ENCODE measurements around the gene ZNF414. TPM values are rescaled to one million over a fixed set of nuclear protein-coding genes. Genes with fewer than 3 reads are reported as not detected.

The ZNF414 gene
- total and polyA plus RNA-seq, 9 of the 15 experiments (the other 6 are each of a cell fraction or from before 2014, with no cell fraction given), result 0.03 to 27.2 (median 2.2) TPM; not detected in 2

DNA sequence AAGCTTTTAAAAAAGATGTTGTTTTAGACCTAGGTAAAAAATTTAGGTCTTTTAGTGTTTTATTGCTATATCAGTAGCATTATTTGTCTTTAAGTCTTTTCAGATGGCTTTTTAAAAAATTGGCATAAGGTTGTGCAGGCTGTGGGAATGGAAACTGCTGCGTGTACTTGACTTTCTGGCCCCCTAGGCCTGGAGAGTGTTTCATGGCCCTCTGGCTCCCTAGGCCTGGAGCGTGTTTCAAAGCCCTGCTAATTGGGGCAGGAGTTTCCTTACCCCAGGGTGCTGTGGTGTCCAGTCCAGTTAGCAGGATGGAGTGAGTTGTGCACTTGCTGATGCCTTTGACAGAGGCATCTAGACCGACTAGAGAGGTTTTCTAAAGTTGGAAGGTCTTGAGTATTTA lies 35.4 kb downstream of the ZNF414 start (continued):
- TF ChIP-seq, protein P1, sequence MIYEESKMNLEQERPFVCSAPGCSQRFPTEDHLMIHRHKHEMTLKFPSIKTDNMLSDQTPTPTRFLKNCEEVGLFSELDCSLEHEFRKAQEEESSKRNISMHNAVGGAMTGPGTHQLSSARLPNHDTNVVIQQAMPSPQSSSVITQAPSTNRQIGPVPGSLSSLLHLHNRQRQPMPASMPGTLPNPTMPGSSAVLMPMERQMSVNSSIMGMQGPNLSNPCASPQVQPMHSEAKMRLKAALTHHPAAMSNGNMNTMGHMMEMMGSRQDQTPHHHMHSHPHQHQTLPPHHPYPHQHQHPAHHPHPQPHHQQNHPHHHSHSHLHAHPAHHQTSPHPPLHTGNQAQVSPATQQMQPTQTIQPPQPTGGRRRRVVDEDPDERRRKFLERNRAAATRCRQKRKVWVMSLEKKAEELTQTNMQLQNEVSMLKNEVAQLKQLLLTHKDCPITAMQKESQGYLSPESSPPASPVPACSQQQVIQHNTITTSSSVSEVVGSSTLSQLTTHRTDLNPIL (CRISPR knock-in tag; IDR thresholded peaks at IDR 0.05), result no peak
- TF ChIP-seq, protein P2, sequence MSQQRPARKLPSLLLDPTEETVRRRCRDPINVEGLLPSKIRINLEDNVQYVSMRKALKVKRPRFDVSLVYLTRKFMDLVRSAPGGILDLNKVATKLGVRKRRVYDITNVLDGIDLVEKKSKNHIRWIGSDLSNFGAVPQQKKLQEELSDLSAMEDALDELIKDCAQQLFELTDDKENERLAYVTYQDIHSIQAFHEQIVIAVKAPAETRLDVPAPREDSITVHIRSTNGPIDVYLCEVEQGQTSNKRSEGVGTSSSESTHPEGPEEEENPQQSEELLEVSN (IDR thresholded peaks at IDR 0.05; ENCODE audit: borderline replicate concordance in 1 of 2, extremely low read depth in 1 of 2, insufficient read depth in 1 of 2, insufficient read length in 1 of 2, low read depth in 1 of 2, low read length in 1 of 2, poor library complexity in 1 of 2, severe bottlenecking in 1 of 2), result no peak
- TF ChIP-seq ZNF253 (CRISPR knock-in tag; conservative IDR thresholded peaks at IDR 0.05) (no peak), TARDBP (IDR thresholded peaks at IDR 0.05) (no peak)

DNA sequence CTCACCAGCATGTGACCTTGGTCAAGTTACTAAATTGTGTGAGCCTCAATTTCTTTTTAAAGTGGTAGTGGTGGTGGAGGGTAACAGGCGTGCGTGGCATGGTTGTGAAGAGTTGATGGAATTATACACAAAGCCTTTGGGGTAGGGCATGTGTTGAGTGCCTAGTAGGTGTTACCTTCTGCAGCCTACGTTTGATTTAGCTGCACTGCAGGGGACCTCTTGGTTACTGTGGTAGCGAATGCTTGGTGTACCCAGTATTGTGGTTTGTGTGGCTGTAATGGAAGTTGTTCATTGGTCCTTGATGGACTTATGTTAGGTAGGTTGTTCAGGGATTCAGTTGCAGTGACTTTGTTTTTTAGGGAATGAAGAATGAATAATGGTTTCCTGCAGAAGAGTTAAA lies 36.1 kb downstream of the ZNF414 start:
- FAIRE-seq (no peak), DNase-seq (ENCODE audit: extremely low read depth in 1 of 4, low spot score in 3 of 4) (no peak), ATAC-seq (no peak)
- WGBS (ENCODE audit: insufficient coverage, low coverage, missing lambda C conversion rate), result 90% methylated on average over 4 of the region's 4 CpGs
- in situ Hi-C loops (cut with MboI) (no loop called here), intact Hi-C loops (cut with micrococcal nuclease) (no loop called here)
- POLR2A ChIA-PET, result interaction anchor here (0.8 to 1.2 kb wide), 3 partner anchors 8 to 36 kb away, joined by 3 to 4 read pairs (median 3); partner anchors contain the start of gene ZNF414
- CTCF ChIA-PET (ENCODE audit: low intra/inter-chr PET ratio), result no interaction called here
- no peaks in the 10 kb centered on the region for H3K9me1 ChIP-seq (ENCODE audit: control insufficient read depth, insufficient read depth, low read length)
- peaks cover 90% of the 10 kb centered on the region; the same call in 2 of the 3 replicates for H3K36me3 ChIP-seq (ENCODE audit: control insufficient read depth, insufficient read depth, low read length)
- H3K4me2 ChIP-seq (ENCODE audit: insufficient read depth, low read length), result no peak overlapping the region
- H3K9ac ChIP-seq (ENCODE audit: insufficient read depth in 1 of 2, low read depth in 2 of 2, low read length in 2 of 2), result no peak overlapping the region
- H3K79me2 ChIP-seq (ENCODE audit: control insufficient read depth, insufficient read depth, low read length), result peaks cover 68% of the 10 kb centered on the region
- H3K4me1 ChIP-seq (replicated peaks in 1 of 2; ENCODE audit: control insufficient read depth in 2 of 2, insufficient read depth in 2 of 2, low read length in 2 of 2), result peaks cover 0 to 4% of the 10 kb centered on the region in 2 experiments; a peak in 1 of 5 replicates
- BruUV-seq (replicated peaks), result no TSS peak
- H3K4me3 ChIP-seq, result no peak overlapping the region
- H3K27ac ChIP-seq (ENCODE audit: extremely low read depth, low read depth, low read length), result no peak overlapping the region
- H4K20me1 ChIP-seq (replicated peaks; ENCODE audit: control insufficient read depth, insufficient read depth, low read length), result peaks cover 15% of the 10 kb centered on the region
- no peak overlapping the region for H2AFZ ChIP-seq (ENCODE audit: low read depth, low read length)
- no peaks in the 10 kb centered on the region for H3K9me3 ChIP-seq (replicated peaks; ENCODE audit: control insufficient read depth, insufficient read depth, low read depth, low read length)
- no peaks in the 10 kb centered on the region for H3K27me3 ChIP-seq (ENCODE audit: control insufficient read depth in 2 of 2, insufficient read depth in 2 of 2, low read length in 2 of 2)
- no peak for TF ChIP-seq ETV6 (IDR thresholded peaks at IDR 0.05; ENCODE audit: borderline replicate concordance in 1 of 2, low read depth in 2 of 2, low read length in 1 of 2)
- TF ChIP-seq ETV6 (CRISPR knock-in tag; IDR thresholded peaks at IDR 0.05; ENCODE audit: borderline replicate concordance), result no peak
- TF ChIP-seq, protein P3, sequence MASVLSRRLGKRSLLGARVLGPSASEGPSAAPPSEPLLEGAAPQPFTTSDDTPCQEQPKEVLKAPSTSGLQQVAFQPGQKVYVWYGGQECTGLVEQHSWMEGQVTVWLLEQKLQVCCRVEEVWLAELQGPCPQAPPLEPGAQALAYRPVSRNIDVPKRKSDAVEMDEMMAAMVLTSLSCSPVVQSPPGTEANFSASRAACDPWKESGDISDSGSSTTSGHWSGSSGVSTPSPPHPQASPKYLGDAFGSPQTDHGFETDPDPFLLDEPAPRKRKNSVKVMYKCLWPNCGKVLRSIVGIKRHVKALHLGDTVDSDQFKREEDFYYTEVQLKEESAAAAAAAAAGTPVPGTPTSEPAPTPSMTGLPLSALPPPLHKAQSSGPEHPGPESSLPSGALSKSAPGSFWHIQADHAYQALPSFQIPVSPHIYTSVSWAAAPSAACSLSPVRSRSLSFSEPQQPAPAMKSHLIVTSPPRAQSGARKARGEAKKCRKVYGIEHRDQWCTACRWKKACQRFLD (CRISPR knock-in tag; IDR thresholded peaks at IDR 0.05), result no peak
- TF ChIP-seq FOS (IDR thresholded peaks at IDR 0.05; ENCODE audit: extremely low read depth, insufficient read length), result no peak
- TF ChIP-seq MCM2 (IDR thresholded peaks at IDR 0.05; ENCODE audit: low read depth), result no peak
- no peak for TF ChIP-seq MXI1 (IDR thresholded peaks at IDR 0.05; ENCODE audit: low read depth, low read length)
- TF ChIP-seq RBBP5 (IDR thresholded peaks at IDR 0.05; ENCODE audit: borderline replicate concordance, insufficient read depth, low read length, poor library complexity, severe bottlenecking), result no peak
- no peak for TF ChIP-seq KLF1 (tag; IDR thresholded peaks at IDR 0.05)
- TF ChIP-seq, protein P4, sequence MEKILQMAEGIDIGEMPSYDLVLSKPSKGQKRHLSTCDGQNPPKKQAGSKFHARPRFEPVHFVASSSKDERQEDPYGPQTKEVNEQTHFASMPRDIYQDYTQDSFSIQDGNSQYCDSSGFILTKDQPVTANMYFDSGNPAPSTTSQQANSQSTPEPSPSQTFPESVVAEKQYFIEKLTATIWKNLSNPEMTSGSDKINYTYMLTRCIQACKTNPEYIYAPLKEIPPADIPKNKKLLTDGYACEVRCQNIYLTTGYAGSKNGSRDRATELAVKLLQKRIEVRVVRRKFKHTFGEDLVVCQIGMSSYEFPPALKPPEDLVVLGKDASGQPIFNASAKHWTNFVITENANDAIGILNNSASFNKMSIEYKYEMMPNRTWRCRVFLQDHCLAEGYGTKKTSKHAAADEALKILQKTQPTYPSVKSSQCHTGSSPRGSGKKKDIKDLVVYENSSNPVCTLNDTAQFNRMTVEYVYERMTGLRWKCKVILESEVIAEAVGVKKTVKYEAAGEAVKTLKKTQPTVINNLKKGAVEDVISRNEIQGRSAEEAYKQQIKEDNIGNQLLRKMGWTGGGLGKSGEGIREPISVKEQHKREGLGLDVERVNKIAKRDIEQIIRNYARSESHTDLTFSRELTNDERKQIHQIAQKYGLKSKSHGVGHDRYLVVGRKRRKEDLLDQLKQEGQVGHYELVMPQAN (IDR thresholded peaks at IDR 0.05; ENCODE audit: borderline replicate concordance), result no peak

Data from K562 (cell line).